GM10266 (cell line): ENCODE results near the gene MYT1.

Experiments used
- DNase-seq: peaks from one replicate; pipeline ENCODE4 v3.0.0; 2012; ENCODE audit errors: extremely low spot score
- CTCF ChIP-seq: IDR thresholded peaks from 2 replicates; pipeline ENCODE4 v1.5.1; 2012; ENCODE audit warnings: mild to moderate bottlenecking, low read depth; ENCODE audit not compliant: control insufficient read depth, insufficient read depth; ENCODE audit errors: missing control alignments

Gene MYT1

GRCh38 chr20:64207641-64208590, 43.7 kb downstream of the MYT1 start:
- TF ChIP-seq CTCF: no peak

GRCh38 chr20:64209148-64209547, 44.9 kb downstream of the MYT1 start:
- DNase-seq: no peak
- no peak for TF ChIP-seq CTCF

More at GRCh38 chr20:64207641-64208590, 43.7 kb downstream of the MYT1 start:
- DNase-seq: no peak

GRCh38 chr20:64210656-64211369, 46.6 kb downstream of the MYT1 start:
- DNase-seq: no peak
- TF ChIP-seq CTCF: no peak

- no peak for DNase-seq
- TF ChIP-seq CTCF: no peak
Measured at GRCh38 chr20:64211874-64212658, 47.8 kb downstream of the MYT1 start.

GRCh38 chr20:64212755-64213154, 48.5 kb downstream of the MYT1 start:
- DNase-seq: no peak
- TF ChIP-seq CTCF: no peak

GRCh38 chr20:64214113-64214512, 49.9 kb downstream of the MYT1 start:
- DNase-seq: no peak
- TF ChIP-seq CTCF: no peak

- no peak for TF ChIP-seq CTCF
Measured at GRCh38 chr20:64214952-64215351, 50.7 kb downstream of the MYT1 start.

More at GRCh38 chr20:64214952-64215351, 50.7 kb downstream of the MYT1 start:
- no peak for DNase-seq
